Endothelial cell of umbilical vein (primary cell): Measurements from ENCODE around the gene SZT2. TPM values are rescaled to one million over a fixed set of nuclear protein-coding genes. Genes with fewer than 3 reads are reported as not detected.

Experiments
- BruUV-seq: library from RNA; stranded (reverse); fragments of 400-500 nt; replicated peaks from 2 replicates; lab custom pipeline; 2021; lab: Mats Ljungman, UMichigan
- CTCF ChIA-PET: fragments of 300-600, 350-600 bp; sonication (Branson Sonifier 250); formaldehyde crosslinking; loops from one replicate; lab custom pipeline; 2021; ENCODE audit warnings: antibody characterized with exemption, inconsistent platforms; lab: Charles Lee
- POLR2A ChIA-PET: fragments of 300-600, 350-600 bp; sonication (Branson Sonifier 250); formaldehyde crosslinking; loops from one replicate; lab custom pipeline; 2021; ENCODE audit warnings: antibody characterized with exemption, inconsistent platforms; lab: Charles Lee
- DNase-seq: peaks from one replicate; pipeline ENCODE4 v3.0.0-alpha.2; 2011; ENCODE audit warnings: low read depth, low spot score
- FAIRE-seq: peaks from 2 replicates; lab custom pipeline; 2011; peaks lifted over from hg19 to GRCh38; lab: Jason Lieb, UNC
- H2AFZ ChIP-seq: 2 replicates; pipeline ENCODE4 v1.6.0; 2012; ENCODE audit warnings: low read depth, low read length, control low read depth, inconsistent platforms
- H3K27ac ChIP-seq: 2 replicates; pipeline ENCODE4 v1.5.1; 2011; ENCODE audit warnings: low read depth, mild to moderate bottlenecking, control low read depth, low read length, moderate library complexity; ENCODE audit not compliant: insufficient read depth
- H3K27me3 ChIP-seq, 2 experiments: 2 replicates each; pipeline versions ENCODE4 v1.6.0 to v1.6.1; 2011; ENCODE audit warnings: low read length in 2 of 2, mixed read lengths in 1 of 2; ENCODE audit not compliant: control insufficient read depth in 2 of 2, insufficient read depth in 2 of 2
- H3K36me3 ChIP-seq, 2 experiments: 2 replicates in 1 of 2; 3 replicates in 1 of 2; pipeline ENCODE4 v1.5.1; 2011; ENCODE audit warnings: low read length in 2 of 2, mild to moderate bottlenecking in 1 of 2, moderate library complexity in 1 of 2; ENCODE audit not compliant: control insufficient read depth in 2 of 2, insufficient read depth in 2 of 2; ENCODE audit errors: extremely low read depth in 1 of 2
- H3K4me1 ChIP-seq: 3 replicates; pipeline ENCODE4 v1.5.1; 2011; ENCODE audit warnings: mild to moderate bottlenecking, low read length; ENCODE audit not compliant: control insufficient read depth, insufficient read depth; ENCODE audit errors: extremely low read depth
- H3K4me2 ChIP-seq: 2 replicates; pipeline ENCODE4 v1.6.1; 2011; ENCODE audit warnings: low read length, control low read depth, mixed read lengths; ENCODE audit not compliant: insufficient read depth
- H3K4me3 ChIP-seq, 3 experiments: fragments of 200-600 bp in 1 of 3; sonication (generic), shearing (Covaris generic) in 1 of 3; replicated peaks in 1 of 3; 2 replicates each; pipeline ENCODE4 v1.5.1; 2011 to 2016; ENCODE audit warnings: control low read depth in 3 of 3, low read length in 3 of 3, mild to moderate bottlenecking in 2 of 3, inconsistent platforms in 1 of 3, low read depth in 1 of 3, moderate library complexity in 1 of 3; ENCODE audit not compliant: insufficient read depth in 1 of 3
- H3K79me2 ChIP-seq: 2 replicates; pipeline ENCODE4 v1.6.0; 2012; ENCODE audit warnings: low read length, inconsistent platforms; ENCODE audit not compliant: control insufficient read depth, insufficient read depth
- H3K9ac ChIP-seq: replicated peaks from 2 replicates; pipeline ENCODE3; 2011; ENCODE audit warnings: low read length, control low read depth; ENCODE audit not compliant: insufficient read depth; ENCODE audit errors: extremely low read depth
- H3K9me1 ChIP-seq: replicated peaks from 3 replicates; pipeline ENCODE4 v1.6.0; 2011; ENCODE audit warnings: mild to moderate bottlenecking, low read length; ENCODE audit not compliant: control insufficient read depth, insufficient read depth; ENCODE audit errors: extremely low read depth
- H3K9me3 ChIP-seq: replicated peaks from 2 replicates; pipeline ENCODE4 v1.5.1; 2012; ENCODE audit warnings: low read length, inconsistent platforms; ENCODE audit not compliant: control insufficient read depth, insufficient read depth
- H4K20me1 ChIP-seq: replicated peaks from 2 replicates; pipeline ENCODE3; 2011; ENCODE audit warnings: mild to moderate bottlenecking, low read length; ENCODE audit not compliant: control insufficient read depth, insufficient read depth; ENCODE audit errors: extremely low read depth
- CTCF ChIP-seq, 2 donors: IDR thresholded peaks; 1 replicate in 1 of 2; 2 replicates in 1 of 2; pipeline ENCODE4 v1.5.1; 2011; ENCODE audit warnings: low read length in 2 of 2, mild to moderate bottlenecking in 2 of 2, moderate library complexity in 2 of 2, control low read depth in 1 of 2, inconsistent platforms in 1 of 2, low read depth in 1 of 2; ENCODE audit not compliant: insufficient read depth in 1 of 2; ENCODE audit errors: extremely low read depth in 1 of 2
- EZH2 ChIP-seq: IDR thresholded peaks from 2 replicates; pipeline ENCODE4 v1.6.1; 2012; ENCODE audit warnings: borderline replicate concordance, low read depth, mild to moderate bottlenecking, moderate library complexity, low read length, inconsistent platforms; ENCODE audit not compliant: severe bottlenecking
- FOS ChIP-seq: IDR thresholded peaks from 2 replicates; pipeline ENCODE4 v1.6.1; 2011; ENCODE audit warnings: mild to moderate bottlenecking, low read length, moderate library complexity, borderline replicate concordance; ENCODE audit not compliant: insufficient read depth
- GATA2 ChIP-seq: IDR thresholded peaks from 2 replicates; pipeline ENCODE4 v1.7.0; 2011; ENCODE audit warnings: low read depth, mild to moderate bottlenecking, moderate library complexity, mixed read lengths, low read length; ENCODE audit not compliant: insufficient read length, insufficient read depth
- JUN ChIP-seq: IDR thresholded peaks from 2 replicates; pipeline ENCODE4 v1.6.1; 2011; ENCODE audit warnings: borderline replicate concordance, low read depth; ENCODE audit not compliant: insufficient read length, insufficient read depth
- MAX ChIP-seq: IDR thresholded peaks from 2 replicates; pipeline ENCODE4 v1.6.1; 2011; ENCODE audit not compliant: insufficient read depth, insufficient read length
- MYC ChIP-seq: IDR thresholded peaks from one replicate; pipeline ENCODE4 v1.6.1; 2011; ENCODE audit warnings: mild to moderate bottlenecking, low read depth, low read length
- POLR2A ChIP-seq: IDR thresholded peaks from 2 replicates; pipeline ENCODE4 v1.6.1; 2012; ENCODE audit warnings: low read depth, mild to moderate bottlenecking, control low read depth, low read length
- POLR2AphosphoS5 ChIP-seq: IDR thresholded peaks from 2 replicates; pipeline ENCODE4 v1.6.1; 2012; ENCODE audit warnings: low read depth, mild to moderate bottlenecking, control low read depth, low read length, moderate library complexity; ENCODE audit not compliant: insufficient read depth
- dilution Hi-C: fragments of 300-500 bp; cut with MboI; formaldehyde crosslinking; loops from one replicate; pipeline ENCODE4 v1.15.0; 2019; ENCODE audit warnings: low sequenced_read_pairs; ENCODE audit not compliant: extremely low pct_ligation_motif_present
- intact Hi-C: fragments of 100-400 bp; cut with micrococcal nuclease; formaldehyde crosslinking; loops from one replicate; pipeline ENCODE4 v1.10.0; 2022
- polyA plus RNA-seq, 4 experiments: library from polyadenylated mRNA; depleted of rRNA in 3 of 4; stranded (reverse) in 3 of 4; unstranded in 1 of 4; fragments of >200 nt; gene quantifications; 2 replicates each; pipeline versions ENCODE4 v1.2.1 to v1.2.3, GENCODE V29; 2011 to 2012; ENCODE audit warnings: missing spikeins in 1 of 4
- total RNA-seq: library from RNA; stranded (reverse); gene quantifications from 2 replicates; pipeline ENCODE4 v1.2.3, GENCODE V29; 2021

SZT2 gene
- total and polyA plus RNA-seq, 2 donors (not counting 3 experiments of a cell fraction or from before 2014, with no cell fraction given), result 11.4 to 49.9 TPM

GRCh38 chr1:43492826-43493225, 103.1 kb downstream of the SZT2 start:
- Histone ChIP-seq H3K9me3 (peaks cover 1% of the 10 kb centered on the region), H3K4me3 (no peak overlapping the region), H3K4me1 (peaks cover 5% of the 10 kb centered on the region), H3K27ac (no peak overlapping the region), H3K9me1 (no peaks in the 10 kb centered on the region), H3K4me2 (no peak overlapping the region), H3K36me3 (no peaks in the 10 kb centered on the region), H2AFZ (peak overlapping the region; percentile 28), H3K9ac (no peak overlapping the region), H3K79me2 (no peaks in the 10 kb centered on the region), H3K27me3 (no peaks in the 10 kb centered on the region), H4K20me1 (no peaks in the 10 kb centered on the region)
- DNase-seq, result peak; percentile 82
- no TSS peak for BruUV-seq
- ChIA-PET POLR2A (no interaction called here), CTCF (interaction anchor here (1.1 kb wide), 1 partner anchor 11 kb away, joined by 3 read pairs; no protein-coding TSS in a partner anchor)
- no peak for FAIRE-seq
- intact Hi-C loops, result no loop called here
- TF ChIP-seq GATA2, result peak; percentile 24
- TF ChIP-seq CTCF (IDR thresholded peaks at IDR 0.05; ENCODE audit: extremely low read depth in 1 of 2, insufficient read depth in 1 of 2, low read depth in 1 of 2, low read length in 2 of 2), result no peak
- TF ChIP-seq POLR2AphosphoS5, result no peak
- dilution Hi-C loops, result no loop called here

GRCh38 chr1:43493661-43494450, 104.2 kb downstream of the SZT2 start:
- Histone ChIP-seq H3K79me2 (no peaks in the 10 kb centered on the region), H3K36me3 (no peaks in the 10 kb centered on the region), H4K20me1 (no peaks in the 10 kb centered on the region), H3K4me2 (no peak overlapping the region), H3K4me3 (no peak overlapping the region), H3K9me1 (no peaks in the 10 kb centered on the region), H3K27ac (no peak overlapping the region), H3K9me3 (no peaks in the 10 kb centered on the region), H3K9ac (no peak overlapping the region), H3K27me3 (no peaks in the 10 kb centered on the region), H3K4me1 (peaks cover 5% of the 10 kb centered on the region), H2AFZ (peak overlapping the region; percentile 75)
- FAIRE-seq, result no peak
- POLR2A ChIA-PET, result no interaction called here
- CTCF ChIA-PET, result no interaction called here
- TF ChIP-seq JUN, result no peak
- no peak for TF ChIP-seq GATA2
- TF ChIP-seq EZH2, result no peak
- TF ChIP-seq CTCF (IDR thresholded peaks at IDR 0.05; ENCODE audit: extremely low read depth in 1 of 2, insufficient read depth in 1 of 2, low read depth in 1 of 2, low read length in 2 of 2), result no peak
- no peak for TF ChIP-seq POLR2AphosphoS5
- TF ChIP-seq POLR2A, result no peak
- no peak for TF ChIP-seq MAX
- no peak for TF ChIP-seq MYC
- no peak for TF ChIP-seq FOS
- intact Hi-C loops (no loop called here), dilution Hi-C loops (no loop called here)
- no TSS peak for BruUV-seq
- DNase-seq, result no peak
